HG03457 (cell line): ENCODE results near the gene ZNF232.
"Not testable (repeated sequence)": the region's sequence is repeated elsewhere in the genome, so short reads cannot be mapped to it uniquely, and the experiment has no call there.

Source experiments
- ATAC-seq: cut with Tn5 transposase; IDR thresholded peaks from one replicate; pipeline ENCODE4 v1.9.1; 2021; ENCODE audit warnings: moderate number of reproducible peaks; ENCODE audit not compliant: unreplicated experiment

The ZNF232 gene

GRCh38 chr17:5099271-5099670 is 12.4 kb downstream of the ZNF232 start:
- no peak for ATAC-seq

DNA sequence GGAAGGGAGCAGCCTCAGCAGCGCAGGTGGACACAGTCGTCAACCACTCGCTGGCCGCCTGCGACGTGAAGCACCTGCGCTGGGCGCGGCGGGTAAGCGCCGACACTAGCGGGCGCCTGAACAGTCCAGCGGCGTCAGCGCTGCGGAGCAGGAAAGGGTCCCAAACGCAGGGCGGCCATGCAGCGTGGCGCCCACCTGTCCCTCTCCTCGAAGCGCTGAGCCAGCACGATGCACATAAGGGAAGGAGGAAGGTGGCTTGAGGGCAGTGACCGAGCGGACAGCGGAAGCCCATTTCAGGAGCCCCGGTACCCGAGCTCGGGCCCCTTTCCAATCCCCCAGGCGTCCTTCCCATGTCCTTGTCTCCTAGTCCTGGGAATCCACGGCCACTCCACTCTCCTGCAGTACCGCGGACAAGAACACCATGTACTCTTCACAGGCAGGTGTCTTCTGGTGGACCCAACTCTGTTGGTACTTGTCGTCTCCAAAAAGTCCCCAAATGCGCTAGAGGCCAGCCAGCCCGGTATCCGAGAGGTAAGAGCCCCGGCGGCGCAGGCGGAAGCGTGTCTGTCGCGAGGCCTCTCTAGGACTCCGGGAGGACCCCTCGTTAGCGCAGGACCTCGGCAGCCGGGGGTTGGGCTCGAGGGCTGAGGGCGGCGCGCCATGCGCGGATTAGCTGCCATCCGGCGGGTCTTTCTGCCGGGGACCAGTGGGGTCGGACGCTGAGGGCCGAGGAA is 14.4 kb downstream of the ZNF232 start:
- no peak for ATAC-seq

DNA sequence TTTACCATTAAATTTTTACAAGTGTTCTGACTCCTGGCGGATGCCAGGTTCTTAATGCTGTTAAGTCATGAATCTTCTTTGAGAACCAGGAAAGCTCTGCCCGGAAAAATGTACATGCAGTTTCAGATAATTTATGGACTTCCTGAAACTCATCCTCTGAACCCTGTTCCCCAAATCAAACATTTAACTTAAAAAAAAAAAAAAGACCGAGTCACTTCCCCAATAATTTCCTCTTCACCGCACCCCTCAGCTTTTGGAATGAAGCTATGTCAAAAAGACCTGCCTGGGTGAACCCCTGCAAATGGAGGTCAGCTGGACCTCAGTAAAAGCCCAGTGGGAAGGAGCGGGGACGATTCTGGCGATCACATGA is 15.0 kb downstream of the ZNF232 start:
- no peak for ATAC-seq

- ATAC-seq = no peak
Observed at GRCh38 chr17:5092218-5093010, 19.3 kb downstream of the ZNF232 start.

- no peak for ATAC-seq
Observed at GRCh38 chr17:5080591-5080990, 31.1 kb downstream of the ZNF232 start.

DNA sequence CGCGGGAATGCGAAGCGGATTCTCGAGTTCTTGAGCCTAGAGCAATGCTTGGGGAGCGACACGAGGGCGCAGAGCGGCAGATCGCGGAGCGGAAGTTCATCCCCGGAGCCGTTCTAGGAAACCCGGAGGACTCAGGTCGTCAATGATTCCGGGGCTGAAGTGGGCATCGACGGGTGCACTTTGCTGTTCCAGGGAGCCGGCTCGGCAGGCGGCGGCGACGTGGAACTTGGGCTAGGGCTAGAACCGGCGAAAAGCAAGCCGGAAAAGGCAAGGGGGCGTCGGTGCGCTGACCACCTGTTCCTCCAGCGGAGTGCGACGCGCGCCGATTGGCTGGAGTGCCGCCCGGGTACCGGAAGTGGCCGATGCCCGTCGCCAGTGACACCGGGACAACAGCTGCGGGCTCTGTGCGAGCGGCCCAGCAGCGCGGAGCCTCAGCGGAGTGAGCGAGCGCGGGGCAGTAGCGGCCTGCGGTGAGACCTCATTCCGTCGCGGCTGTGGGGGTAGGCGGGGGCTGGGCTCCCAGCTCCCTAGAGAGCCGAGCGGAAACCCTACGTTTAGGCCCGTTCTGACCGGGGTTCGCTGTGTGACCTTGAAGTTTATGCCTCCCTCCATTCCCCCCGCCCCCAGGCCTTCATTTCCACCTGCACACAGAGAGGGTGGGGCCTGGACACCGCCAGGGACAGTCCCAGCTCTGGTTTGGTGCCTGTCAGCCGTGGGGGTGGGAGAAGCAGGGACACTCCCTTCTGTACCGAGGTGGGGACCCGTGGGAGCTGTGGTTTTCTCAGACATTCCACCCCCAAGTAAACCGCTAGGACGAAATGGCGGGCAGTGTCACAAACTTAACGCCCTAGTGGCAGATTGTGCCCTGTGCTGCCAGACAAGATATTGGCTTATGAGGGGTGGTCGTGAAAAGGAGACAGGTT is 33.3 kb downstream of the ZNF232 start, which contains the start of gene ZFP3:
TSS of gene ZFP3 (plus strand) at position 362 of the 923 bp plus-strand sequence. CDS start 13,038 bp downstream, outside the sequence.
- peak; percentile 48 for ATAC-seq

DNA sequence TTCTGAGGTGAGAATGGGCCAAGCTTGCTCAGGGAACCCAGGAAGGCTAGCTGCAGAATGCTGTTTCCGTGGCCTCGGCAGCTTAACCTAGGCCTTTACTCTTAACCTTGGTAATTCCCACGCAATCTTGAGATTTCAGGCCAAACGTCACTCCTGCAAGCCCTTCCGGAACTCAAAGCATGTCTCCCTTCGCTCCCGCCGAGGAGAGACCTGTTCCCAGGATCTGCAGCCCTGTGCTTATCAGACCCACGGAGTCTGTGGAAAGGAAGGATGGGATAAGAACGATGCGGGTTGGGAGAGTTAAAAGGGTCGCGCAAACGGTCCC is 33.9 kb downstream of the ZNF232 start:
- no peak for ATAC-seq

- ATAC-seq = not testable (repeated sequence)
Observed at GRCh38 chr17:5077275-5077674, 34.4 kb downstream of the ZNF232 start.

GRCh38 chr17:5075472-5075871 is 36.2 kb downstream of the ZNF232 start:
- ATAC-seq = not testable (repeated sequence)

DNA sequence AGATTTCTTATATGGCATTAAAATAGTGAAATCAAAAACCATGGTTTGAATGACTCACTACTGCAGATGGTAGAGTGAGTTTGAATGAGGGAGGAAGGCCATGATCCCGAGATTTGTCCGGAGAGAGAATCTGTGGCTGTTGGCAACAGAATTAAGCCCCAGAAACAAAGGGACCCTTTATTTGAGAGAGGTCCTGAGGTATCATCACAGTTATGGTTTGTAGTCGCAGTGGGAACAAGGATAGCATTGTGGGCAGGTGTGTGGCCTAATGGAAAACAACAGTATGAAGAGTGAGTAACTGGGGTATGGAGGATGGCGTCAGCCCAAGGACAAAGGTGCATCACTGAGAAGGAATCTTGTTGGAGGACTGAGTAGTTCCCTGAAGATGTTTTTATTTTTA is 42.0 kb downstream of the ZNF232 start:
- no peak for ATAC-seq

DNA sequence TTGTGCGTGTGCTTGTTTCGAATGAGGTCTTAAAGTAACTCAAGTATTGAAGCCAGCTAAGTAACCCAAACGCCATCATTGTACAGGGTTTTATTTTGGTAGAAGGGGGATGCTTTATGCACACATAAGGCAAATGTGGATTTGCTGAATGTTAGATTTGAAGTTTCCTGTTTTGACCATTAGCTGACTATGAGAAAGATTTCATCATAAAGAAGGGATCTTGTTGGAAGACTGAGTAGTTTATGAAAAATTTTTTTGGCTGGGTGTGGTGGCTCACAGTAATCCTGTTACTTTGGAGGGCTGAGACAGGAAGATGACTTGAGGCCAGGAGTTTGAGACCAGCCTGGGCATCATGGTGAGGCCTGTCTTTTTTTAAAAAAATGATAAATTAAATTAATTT is 43.4 kb downstream of the ZNF232 start:
- ATAC-seq = no peak

DNA sequence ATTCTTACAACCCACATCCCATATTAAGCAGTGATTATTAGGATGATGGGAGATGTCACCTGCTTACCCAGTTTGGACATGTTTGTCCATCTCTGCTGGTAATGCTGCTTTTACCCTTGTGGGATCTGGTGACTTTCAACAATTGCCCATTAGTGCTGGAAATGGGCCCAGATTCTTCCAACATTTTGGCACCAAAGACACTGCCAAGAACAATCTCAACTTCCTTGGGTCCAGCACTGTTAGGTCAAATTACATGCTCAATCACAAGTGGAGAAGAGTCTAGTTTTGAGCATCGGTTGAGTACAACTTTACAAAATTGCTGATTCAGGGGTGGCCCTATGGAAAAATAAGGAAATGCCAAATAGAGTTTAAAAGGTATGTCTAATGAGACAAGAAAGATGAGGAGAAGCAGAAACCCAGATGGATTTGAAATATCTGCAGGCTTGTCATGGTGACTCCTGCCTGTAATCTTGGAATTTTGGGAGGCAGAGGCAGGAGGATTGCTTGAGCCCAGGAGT is 46.4 kb downstream of the ZNF232 start:
- ATAC-seq = no peak
